ENCODE data around the gene KRT33A.
"Not testable (repeated sequence)": the region's sequence is repeated elsewhere in the genome, so short reads cannot be mapped to it uniquely, and the experiment has no call there.

The KRT33A gene

DNA sequence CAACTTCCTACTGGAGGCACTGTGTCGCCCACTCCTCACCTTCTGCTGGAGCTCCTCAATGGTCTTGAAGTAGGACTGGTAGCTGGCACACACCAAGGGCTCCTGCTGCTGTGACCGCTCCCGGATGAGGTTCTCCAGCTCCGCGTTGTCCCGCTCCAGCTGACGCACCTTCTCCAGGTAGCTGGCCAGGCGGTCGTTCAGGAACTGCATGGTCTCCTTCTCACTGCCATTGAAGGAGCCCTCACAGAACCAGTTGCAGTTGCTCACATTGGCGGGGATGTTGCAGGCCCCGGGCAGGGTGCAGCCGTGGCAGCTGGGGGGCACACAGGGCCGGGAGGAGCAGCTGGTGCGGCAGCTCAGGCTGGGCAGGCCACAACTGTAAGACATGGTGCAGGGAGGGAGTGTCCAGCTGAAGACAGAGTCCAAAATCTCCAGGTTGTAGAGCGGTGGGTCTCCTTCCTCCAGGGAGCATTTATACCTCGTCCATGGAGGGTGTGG is at the start of gene KRT33A:
Gene KRT33A, minus strand, starts transcription at position 448 of the 498 bp plus-strand sequence. Its CDS starts 61 bp downstream, at position 387.
- DNase-seq, result not testable (repeated sequence)

DNA sequence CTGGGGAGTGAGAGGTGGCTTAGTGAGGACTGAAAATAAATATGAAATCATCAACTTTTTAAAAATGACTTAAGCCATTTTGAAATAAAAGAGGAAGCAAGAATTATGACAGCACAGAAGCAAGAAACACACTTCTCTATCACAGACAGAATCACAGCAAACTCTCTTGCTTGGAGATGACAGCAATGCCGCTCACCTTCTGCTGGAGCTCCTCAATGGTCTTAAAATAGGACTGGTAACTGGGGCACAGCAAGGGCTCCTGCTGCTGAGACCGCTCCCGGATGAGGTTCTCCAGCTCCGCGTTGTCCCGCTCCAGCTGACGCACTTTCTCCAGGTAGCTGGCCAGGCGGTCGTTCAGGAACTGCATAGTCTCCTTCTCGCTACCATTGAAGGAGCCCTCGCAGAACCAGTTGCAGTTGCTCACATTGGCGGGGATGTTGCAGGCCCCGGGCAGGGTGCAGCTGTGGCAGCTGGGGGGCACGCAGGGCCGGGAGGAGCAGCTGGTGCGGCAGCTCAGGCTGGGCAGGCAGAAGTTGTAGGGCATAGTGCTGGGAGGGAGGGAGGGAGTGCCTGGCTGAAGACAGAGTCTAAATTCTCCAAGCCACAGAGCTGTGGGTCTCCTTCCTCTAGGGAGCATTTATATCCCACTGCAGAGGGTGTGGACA is 46.5 kb upstream of the KRT33A start, which contains the start of gene KRT31:
Gene KRT31, minus strand, starts transcription at position 613 of the 665 bp plus-strand sequence. Its CDS starts 69 bp downstream, at position 544.
- DNase-seq, result no peak

DNA sequence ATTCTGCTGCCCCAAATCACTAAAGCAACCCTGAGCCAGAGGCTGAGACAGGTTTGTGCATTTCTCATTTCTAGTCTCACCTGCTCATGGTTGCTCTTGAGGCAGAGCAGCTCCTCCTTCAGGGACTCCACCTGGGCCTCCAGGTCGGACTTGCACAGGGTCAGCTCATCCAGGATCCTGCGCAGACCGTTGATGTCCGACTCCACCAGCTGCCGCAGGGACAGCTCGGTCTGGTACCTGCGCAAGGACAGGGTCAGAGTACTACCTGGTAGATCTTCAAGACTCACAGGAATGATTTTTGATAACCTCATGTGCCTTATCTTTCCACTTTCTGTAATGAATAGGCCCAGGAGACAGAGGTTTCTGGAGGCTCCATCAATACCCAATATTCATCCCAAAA is 45.7 kb upstream of the KRT33A start:
- DNase-seq, result no peak

DNA sequence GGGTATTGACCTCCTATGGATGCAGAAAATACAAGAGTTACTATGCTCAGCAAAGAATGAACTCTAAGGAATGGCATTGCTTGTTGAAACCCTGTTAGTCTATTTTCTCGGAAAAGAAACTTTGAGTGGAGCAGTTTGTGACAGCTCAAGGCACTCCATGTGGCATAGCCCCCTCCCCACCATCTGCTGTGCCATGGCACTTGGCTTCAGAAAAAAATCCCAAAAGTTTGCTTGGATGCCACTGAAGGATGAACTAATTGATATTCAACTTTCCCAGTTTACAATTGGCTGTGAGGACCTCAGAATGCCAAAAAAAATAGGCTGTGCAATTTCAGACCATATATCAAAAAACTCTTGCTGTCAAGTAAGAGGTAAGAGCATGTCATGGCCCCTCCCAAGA is 45.0 kb upstream of the KRT33A start:
- DNase-seq, result no peak

DNA sequence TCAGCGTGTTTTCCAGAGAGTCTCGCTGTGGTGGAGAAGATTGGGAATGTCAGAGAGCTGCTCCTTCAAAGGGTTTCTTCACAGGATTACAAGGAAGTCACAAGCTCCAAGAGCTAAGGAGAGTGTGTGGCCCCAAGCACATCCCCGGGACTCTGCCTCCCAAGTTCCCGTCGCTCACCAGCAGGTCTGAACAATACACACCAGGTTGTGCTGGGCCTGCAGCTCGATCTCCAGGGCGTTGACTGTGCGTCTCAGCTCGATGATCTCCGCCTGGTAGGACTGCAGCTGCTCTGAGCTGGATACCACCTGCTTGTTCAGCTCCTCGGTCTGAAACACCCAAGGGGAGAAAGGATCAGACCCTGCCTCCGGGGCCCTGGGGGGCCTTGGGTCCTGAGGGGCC is 44.4 kb upstream of the KRT33A start:
- not testable (repeated sequence) for DNase-seq

DNA sequence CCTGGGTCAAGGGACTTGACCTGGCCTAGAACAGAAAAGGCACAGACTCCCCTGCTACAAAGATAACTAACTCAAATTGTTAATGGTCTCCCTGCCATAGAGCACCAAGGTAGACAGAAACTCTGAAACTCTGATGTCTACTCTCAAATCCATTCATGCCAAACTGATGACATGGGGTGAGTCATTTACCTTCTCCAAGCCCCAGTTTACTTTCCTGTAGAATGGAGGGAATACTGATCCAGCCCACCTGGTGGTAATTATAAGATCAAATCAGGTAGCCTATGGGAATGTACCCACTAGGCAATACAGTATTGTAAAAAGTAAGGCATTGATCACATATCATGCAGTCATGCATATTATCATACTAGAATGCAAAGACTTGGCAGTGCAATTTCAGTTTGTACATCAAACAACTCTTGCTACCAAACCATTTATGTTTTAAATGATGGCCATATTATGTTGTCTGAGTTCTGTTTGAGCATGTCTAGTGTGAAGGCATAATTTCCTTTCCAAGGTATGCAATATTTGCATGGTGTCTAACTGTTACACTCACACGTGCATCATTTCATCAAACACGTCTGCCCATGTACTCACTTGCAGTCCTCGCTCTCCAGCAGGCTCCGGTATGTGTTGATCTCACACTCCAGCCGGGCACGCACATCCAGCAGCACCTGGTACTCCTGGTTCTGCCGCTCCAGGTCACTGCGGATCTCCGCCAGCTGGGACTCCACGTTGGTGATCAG is 43.8 kb upstream of the KRT33A start:
- DNase-seq, result no peak

DNA sequence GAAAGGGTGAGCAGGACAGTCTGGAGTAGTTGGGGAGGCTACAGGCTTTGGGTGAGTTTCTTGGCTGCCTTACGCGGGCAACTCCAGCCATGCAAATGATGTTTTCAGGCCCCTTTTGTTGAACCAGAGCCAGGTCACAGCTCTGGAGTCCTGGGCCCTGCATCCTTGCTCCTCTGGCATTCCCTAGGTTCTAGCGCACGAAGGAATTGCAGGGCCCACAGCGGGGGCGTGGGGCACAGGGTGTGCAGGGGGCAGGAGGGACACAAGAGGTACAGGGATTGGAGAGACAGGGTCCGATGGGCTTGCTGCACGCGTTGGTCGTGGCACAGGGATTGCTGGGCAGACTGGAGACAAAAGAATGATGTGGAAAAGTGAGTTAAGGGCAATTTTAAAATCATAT is 43.2 kb upstream of the KRT33A start:
- DNase-seq, result no peak

DNA sequence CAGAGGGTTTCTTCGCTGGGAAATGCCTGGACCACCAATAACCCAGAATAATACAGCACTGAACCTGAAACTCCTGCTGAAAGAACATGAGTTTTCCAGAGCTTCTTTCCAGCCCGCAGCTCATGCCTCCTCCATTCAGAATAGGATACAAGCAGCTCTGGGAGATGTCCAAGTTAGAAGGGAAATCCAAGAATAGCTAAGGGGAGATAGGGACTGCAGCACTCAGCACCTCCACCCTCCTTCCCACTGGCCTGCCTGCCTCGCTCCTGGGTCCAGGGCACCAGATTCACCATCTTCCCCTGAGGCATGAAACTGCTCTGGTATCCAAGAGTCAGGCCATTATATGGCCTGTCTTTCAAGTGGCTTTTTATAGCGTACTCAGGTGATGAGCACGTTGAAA is 42.7 kb upstream of the KRT33A start:
- DNase-seq, result no peak

DNA sequence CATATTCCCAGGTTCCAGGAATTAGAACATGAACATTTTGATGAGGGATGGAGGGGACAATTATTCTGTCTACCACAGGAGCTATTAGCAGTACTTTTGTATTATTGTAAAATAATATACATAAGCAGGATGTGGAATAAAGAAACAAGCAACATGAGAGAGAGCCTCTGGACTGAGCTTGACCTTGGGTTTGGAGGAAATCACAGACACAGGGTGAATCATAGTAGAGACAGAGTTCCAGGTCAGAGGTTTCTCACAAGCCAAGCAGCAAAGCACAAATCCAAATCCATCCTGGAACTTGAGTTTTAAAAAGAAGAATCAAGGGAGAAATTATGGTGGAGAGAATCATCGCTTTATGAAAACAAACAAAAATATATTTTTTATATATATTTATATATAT is 41.6 kb upstream of the KRT33A start:
- no peak for DNase-seq

DNA sequence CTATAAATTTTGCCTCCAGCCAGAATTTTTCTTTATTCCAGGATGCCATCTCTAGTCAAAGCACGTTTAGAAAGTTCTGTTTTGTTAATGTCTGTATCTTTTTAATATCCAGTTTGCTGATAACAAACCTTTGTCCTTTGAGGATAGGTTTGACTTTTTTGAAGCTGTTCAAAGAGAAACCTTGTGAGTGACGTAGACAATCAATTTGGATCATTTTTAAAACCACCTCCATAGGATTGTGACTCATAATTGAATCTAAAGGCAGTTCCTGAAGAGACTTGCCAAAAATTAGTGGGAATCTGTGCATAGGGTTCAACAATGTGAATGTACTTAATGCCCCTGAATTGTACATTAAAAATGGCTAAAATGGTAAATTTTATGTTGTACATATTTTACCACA is 40.9 kb upstream of the KRT33A start:
- DNase-seq, result no peak

DNA sequence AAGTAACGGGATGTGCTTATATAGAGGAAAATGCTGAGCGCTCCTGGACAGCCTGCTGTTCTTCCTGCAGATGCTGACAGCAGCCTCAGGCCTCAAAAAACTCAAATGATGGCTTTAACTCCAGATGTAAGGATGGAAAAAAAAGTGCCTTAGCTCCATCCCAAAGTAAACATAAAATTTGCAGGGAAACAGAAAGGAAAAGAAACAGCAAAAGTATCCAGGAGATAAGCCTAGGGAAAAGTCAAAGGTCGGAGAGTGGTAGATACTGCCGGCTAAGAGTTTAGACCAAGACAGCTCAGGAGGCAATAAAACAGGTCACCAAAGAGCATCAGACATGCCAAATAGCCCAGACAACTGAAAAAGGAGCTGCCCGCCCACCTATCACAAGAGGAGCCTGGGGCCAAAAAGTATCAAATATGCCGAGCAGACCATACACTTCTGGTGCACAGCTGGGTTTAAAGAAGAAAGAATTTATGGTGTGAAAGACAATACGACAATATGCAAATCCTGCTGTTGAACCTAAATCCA is 39.8 kb upstream of the KRT33A start:
- DNase-seq, result no peak

DNA sequence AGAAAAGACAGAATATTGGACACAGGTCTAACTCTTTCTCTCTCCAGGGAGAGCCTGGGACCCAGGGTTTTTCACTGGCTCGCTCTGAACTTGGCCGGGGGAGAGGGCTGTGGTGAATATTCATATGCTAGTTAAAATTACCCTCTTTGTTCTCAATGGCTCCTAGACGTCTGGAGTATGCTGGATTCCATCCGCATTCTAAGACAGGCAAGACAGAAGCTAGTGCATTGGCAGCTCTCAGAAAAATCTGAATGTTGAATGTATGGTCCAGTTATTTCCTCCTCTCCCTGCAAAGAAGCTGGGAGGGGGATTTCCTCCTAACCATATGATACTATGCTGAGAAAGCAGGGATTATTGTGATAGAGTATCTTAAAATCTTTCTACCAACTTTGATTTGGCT is 37.0 kb upstream of the KRT33A start:
- no peak for DNase-seq

DNA sequence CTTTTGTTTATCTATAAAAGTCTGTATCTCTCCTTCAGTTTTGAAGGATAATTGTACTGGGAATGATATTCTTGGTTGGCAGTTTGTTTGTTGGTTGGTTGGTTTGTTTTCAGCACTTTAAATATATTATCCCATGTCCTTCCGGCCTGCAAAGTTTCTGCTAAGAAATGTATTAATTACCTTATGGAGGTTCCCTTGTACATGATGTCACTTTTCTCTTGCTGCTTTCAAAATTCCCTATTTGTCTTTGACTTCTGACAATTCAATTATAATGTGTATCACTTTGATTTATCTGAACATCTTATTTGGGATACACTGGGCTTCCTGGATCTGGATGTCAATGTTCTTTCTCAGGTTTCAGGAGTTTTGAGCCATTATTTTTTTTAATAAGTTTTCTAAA is 35.6 kb upstream of the KRT33A start:
- DNase-seq, result no peak

DNA sequence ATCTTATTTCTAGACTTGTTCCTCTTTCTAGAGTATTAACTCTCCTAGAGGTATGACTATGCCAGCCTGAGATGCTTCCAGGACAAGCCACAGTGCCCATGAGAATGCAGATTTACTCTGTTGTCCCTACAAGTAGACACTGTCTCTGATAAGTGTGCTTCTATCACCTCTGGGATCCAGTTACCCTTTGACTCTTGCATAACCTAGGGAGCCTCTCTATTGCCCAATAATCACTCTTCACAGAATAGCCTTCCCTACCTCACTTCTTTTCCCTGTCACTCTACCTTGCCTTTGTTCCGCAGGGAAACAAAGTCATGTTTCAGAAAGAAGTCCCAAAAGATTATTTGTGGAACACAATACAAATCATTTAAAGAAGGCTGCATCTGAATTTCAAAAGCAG is 33.1 kb upstream of the KRT33A start:
- no peak for DNase-seq

DNA sequence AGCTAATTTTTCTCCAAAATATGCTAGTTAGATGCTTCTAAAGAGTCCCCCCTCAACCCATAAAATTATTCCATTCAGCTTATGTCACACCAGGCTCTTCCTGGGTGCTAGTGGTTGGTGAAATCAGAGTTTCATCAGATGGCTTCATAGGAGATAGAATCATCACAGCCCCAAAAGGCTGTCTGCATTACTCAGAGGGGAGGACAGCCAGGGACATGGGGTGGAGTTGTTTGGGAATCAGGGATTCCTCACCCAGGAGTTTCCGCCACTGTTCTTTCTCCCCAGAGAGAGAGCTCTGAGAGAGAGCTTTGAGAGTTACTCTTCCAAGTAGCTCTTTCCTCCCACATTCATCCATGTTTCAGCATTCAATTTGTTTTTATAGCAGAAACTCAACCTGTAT is 31.8 kb upstream of the KRT33A start:
- no peak for DNase-seq

DNA sequence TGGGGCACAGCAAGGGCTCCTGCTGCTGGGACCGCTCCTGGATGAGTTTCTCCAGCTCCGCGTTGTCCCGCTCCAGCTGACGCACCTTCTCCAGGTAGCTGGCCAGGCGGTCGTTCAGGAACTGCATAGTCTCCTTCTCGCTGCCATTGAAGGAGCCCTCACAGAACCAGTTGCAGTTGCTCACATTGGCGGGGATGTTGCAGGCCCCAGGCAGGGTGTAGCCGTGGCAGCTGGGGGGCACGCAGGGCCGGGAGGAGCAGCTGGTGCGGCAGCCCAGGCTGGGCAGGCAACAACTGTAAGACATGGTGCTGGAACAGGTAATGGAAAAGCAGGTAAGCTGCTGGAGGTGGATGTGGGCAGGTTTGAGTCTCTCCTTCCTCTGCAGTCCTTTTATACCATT is 31.3 kb upstream of the KRT33A start, which contains the start of gene KRT34:
Gene KRT34, minus strand, starts transcription at position 364 of the 400 bp plus-strand sequence. Its CDS starts 60 bp downstream, at position 304.
- DNase-seq, result not testable (repeated sequence)

DNA sequence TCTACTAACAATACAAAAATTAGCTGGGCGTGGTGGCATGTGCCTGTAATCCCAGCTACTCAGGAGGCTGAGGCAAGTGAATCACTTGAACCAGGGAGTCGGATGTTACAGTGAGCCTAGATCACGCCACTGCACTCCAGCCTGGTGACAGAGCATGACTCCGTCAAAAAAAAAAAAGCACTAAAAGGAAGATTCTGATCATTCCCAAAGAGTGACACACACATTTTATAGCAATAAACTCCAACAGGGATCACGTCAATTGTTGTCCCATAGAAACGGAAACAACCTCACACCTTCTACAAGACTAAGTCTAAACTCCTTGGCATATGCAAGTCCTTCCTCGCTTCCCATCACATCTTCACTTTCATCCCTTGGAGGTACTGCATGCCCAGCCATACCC is 29.5 kb upstream of the KRT33A start:
- DNase-seq, result not testable (repeated sequence)

DNA sequence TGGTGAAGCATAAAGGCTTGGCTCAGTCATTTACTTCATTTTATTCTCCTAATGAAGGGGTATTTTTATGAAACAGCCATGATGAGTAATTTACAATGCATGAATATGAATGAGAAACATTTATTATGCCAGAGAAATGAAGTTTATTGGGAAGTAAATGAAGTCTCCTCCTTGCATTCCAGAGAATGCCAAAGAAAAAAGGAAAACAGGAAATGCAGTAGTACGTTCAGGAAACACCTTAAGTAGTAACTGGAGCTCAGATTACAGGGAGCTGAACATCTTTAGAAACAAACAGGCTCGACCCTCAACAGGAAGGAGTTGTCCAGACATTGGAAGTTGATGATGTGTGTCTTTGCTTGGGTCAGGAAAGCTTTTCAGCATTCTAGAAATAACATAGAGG is 26.9 kb upstream of the KRT33A start:
- DNase-seq, result no peak

DNA sequence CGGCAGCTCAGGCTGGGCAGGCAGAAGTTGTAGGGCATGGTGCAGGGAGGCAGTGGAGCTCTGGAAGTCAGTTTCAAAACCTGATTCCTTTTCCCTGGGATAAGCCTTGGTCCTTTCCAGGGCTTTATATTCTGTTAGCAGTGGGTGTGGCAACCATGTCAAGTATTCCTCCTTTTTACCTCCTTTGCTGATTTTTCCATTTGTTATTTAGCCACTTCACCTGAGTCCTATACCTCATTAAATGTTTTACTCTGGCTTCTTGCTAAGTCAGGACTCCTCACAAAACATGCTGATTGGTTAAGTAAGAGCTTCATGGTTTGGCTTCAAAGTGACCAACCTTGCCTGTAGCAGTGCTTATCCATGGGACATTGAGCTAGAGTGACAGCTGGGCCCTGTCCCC is 19.1 kb upstream of the KRT33A start, which contains the start of gene KRT33B:
Gene KRT33B, minus strand, starts transcription at position 101 of the 400 bp plus-strand sequence. Its CDS starts 63 bp downstream, at position 38.
- no peak for DNase-seq

DNA sequence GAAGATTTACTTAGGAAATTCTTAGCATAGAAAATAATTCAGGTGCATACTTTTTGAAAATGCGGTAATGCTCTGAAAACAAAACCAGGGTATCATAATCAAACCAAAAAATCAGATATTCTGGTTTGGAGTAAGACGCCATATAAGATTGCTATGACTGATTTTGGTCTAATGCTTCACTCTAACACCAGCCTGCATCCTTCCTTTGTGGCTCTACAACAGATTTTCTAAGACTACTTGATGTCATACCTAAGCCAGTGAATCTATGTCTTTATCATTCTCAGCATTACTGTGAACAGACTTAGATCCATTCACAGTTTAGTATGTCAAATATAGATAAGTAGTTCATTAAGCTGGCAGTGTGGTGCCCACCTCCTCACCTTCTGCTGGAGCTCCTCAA is 18.4 kb upstream of the KRT33A start:
- DNase-seq, result no peak

DNA sequence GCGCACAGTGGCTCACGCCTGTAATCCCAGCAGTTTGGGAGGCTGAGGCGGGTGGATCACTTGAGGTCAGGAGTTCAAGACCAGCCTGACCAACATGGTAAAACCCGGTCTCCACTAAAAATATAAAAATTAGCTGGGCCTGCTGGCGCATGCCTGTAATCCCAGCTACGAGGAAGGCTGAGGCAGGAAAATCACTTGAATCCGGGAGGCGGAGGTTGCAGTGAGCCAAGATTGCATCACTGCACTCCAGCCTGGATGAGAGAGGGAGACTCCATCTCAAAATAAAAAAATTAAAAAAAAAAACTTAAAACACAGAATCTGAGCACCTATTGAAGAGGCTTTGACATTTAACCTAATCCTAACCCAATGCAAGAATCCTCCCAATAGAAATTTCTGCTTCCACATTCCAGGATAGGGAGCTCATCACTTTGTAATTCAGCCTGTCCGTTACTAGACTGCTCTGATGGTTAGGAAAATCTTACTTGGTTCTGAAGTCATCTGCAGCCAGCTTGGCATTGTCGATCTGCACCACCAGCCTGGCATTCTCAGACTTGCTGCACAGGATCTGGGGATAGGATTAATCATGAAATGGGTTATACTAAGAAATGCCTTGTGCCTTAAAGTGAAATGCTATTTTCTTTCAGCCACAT is 16.9 kb upstream of the KRT33A start:
- no peak for DNase-seq

DNA sequence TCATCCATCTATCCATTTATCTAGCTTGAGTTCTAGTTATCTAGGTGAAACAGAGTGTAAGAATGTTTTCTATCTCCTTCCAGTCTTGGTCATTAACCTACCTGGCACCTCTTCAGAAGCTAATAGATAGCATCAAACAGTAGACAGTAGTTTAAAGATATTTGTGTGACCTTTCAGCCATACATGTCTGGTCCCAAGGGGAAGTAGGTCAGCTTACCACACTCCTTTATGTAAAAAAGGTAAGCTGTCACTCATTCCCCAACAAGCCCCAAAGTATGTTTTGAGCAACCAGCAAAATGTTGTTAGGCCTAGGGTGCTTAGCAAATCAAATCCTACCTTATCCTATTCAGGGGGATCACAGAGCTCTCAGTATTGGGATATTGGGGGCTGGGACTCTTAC is 15.4 kb upstream of the KRT33A start:
- no peak for DNase-seq

Measured in nucleus accumbens (tissue), 56 donors.